HG02798 (cell line): ENCODE data around the gene CAMK2B.

ENCODE experiments used
- ATAC-seq: cut with Tn5 transposase; IDR thresholded peaks from one replicate; pipeline ENCODE4 v1.9.1; 2021; ENCODE audit warnings: mild to moderate bottlenecking; ENCODE audit not compliant: unreplicated experiment, poor library complexity

Gene CAMK2B

DNA sequence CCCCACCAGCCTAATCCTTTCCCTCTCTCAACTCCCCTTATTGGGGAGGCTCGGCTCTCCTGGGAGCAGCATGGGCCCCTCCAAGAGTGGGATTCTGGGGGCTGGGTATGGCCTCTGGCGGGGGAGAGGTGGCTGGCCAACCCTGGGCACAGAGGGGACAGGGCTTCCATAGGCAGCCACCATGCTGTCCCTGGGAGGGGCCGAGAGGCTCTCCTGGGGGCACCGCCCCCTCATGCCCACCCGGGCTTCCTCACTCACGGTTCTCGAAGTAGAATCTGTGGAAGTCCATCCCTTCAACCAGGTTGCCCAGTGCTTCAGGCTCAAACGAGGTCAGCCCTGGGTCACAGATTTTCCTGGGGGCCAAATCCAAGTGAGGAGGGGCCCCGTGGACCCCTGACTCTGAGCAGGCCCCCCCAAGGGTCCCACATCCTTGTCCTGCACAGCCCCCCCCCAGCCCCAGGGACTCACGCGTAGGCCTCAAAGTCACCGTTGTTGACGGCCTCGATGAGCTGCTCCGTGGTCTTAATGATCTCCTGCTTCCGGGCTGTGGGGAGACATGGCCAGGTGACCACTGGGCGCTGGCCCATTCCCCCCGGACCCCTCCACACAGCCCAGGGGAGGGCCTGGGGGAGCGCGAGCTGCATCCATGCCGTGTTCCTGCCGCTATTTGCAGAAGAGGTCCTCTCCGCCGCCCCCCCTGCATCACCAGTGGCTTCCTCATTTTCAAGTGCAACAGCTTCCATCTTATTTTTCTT is 104.9 kb downstream of the CAMK2B start:
- no peak for ATAC-seq

DNA sequence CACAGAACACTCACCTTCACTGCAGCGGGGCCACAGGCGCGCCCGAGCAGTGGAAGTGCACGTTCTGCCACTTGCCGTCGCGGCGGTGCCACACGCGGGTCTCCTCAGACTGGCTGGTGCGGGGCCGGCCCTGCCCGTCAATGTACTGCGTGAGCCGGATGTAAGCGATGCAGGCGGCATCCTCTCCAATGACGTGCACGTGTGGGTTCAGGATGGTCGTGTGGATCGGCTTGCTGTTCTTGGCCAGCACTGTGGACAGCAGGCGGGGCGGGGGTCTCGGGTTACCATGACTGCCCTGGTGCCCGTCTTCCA is 105.4 kb downstream of the CAMK2B start:
- no peak for ATAC-seq

DNA sequence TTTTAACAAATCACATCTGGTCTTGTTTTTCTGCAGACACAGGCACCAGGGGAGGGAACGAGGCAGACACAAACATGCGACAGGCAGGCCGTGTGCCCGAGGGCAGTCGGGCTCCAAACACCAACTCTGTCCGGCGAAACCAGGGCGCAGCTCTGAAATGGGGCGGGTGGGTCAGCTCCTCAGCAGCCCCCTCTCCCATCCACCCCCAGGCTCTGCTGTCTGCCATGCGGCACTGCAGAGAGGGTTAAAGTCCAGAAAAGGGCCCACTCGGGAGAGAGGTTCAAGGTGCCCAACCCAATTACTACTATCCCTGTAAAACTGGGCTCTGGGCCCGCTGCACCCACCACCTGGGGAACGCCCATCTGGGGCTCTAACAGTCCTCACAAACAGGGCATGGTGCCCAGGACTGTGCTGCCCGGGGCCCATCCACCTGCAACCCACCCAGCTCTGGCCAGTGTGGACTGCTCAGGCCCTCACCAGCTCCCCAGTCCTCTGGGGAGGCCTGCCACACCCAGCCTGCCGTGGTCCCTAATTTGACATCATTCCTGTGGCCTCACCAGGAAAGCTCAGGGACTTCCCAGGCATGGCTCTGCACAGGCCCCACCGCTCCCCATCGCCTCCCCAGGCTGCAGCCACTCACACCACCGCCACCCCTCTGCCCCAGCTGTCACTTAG is 105.9 kb downstream of the CAMK2B start:
- no peak for ATAC-seq

DNA sequence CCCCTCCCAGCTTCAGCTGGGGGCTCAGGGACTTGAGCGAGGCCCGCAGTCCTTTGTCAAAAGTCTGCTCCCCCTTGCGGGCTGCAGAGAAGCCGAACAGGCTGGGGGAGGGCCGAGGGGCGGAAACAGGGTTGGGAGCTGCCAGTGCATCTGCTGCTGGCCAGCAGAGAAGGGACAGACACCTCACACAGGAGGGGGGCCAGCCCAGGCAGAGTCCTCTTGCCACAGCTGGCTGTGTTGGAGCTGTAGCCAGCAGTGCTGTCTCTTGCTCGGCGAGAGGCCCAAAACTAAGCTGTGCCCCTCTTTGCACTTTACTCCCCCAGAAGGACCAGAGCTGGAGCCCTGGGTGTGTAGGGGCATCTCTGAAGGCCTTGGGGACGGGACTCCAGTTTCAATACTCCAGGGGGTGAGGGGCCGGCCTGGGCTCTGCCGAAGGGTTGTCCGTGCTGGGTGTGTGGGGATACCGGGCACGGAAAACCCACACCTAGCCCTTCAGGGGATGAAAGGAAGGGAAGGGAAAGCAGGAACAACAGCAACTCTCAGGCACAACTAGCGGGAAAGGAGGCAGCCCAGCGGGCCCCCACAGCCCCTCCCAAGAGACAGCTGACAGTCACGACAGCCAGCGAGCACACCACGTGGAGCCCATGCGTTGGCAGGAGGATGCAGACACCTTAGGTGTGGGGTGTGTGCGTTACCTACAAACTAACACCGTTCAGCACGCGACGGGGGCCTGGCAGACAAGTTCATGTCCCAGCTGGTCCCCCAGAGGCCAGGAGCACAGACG is 106.8 kb downstream of the CAMK2B start:
- no peak for ATAC-seq

DNA sequence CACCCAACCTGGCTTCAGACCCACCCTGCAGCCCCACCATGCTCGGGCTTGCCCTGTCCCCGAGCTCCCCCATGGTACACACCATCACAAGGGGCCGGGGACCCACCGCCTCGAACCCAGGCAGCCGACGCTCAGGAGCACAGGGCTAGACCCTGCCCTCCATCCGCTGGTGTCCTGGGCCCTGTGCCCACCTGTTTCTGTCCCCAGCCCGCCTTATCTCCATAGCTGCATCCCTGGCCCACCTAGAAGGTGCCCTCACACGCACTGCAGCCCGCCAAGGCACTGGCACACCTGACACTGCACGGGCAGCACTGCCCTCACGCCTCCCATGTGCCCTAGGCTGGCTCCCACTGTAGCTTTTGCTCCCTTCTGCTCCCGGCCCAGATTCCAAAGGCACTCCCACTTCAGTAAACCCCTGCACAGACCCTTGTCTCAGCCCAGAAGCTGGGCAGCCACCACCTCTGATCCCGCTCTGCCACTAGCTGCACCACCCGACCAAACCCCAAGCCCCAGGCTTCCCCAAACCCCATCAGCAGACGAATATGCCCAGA is 107.5 kb downstream of the CAMK2B start:
- no peak for ATAC-seq

DNA sequence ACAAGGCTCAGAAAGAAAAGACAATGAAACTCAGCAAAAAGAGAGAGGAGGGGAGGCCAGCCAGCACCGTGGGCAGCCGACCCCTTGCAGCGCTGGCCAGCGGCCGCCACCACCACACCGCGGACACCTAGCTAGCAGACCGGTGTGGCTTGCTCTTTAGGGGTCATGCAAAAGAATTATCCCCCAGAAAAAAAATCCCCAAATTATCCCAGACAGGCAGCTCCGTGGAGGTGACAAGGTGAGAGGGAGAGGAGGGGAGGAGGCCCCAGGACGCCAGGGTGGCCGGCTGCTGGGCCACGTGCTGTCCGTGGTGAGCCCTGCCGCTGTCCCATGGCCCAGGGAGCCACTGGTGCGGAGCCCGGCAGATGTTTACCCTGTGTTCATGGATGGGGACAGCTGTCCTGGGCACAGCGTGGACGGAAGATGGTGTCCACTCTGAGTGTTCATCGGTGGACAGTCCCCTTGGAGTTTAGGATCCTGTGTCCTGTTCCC is 108.1 kb downstream of the CAMK2B start:
- no peak for ATAC-seq

DNA sequence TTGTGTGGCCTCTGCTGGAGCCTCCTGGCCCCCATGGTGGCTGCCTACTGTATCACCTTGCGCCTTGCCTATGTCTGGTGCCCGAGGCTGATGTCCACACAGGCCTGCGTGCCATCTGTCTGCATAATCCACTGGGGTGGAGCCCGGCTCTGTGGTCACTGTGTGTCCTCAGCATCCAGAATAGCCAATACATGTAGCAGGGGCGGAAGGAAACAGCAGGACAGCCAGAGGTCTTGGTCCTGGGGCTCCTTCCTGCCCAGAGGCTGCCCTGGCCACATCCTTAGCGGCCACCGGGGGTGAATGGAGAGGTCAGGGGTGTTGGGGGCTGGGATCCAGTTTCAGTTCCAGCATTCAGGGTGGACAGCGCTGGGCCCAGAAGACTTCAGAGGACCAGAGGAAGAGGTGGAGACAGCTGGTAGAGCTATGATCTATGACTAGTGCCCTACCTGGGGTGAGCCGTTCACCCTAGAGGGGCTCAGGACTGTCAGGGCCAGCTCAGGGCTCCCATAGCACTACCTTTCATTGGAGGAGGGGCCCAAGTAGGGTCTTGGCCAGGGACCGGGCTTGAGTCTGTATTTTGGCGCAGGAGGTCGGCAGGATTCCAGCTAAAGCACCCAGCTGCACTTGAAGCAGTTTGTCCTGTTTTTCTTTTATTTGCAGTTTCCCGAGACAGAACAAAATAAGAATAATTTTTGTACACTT is 108.7 kb downstream of the CAMK2B start:
- no peak for ATAC-seq

DNA sequence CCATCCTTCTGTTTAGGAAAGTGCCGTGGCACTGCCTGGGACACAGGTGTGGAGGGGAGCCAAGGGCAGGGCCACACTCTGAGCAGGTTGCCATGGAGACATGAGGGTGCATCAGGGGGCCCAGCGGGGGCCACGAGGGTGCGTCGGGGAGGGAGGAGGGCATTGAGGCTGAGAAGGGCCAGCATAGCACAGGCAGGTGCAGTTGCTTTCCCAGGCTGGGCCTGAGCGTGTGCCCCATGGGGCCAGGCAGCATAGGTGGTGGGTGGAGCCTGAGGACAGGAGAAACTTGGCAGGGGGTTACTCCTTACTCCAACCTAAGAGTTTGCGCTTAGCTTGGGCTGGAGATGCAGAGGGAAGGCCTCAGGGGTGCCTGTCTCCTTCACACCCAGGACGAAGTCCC is 109.4 kb downstream of the CAMK2B start:
- ATAC-seq: no peak

DNA sequence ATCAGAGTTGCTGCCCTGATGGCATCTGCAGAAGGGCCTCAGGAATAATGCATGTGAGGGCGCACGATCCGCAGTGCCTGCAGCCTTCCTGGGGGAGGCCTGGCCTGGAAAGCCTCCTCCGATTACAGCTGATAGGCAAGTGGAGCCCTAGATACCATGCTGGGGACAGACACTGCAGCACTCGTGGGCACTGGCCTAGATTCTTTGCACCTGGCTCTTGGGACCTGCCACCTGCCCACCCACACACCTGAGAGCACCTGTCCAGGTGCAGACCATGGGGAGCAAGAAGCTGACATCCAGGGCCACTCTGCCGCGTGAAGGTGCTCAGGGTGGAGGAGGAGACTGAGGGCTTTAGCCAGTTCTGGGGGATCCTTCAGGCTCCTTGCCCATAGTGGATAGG is 109.9 kb downstream of the CAMK2B start:
- ATAC-seq: no peak

DNA sequence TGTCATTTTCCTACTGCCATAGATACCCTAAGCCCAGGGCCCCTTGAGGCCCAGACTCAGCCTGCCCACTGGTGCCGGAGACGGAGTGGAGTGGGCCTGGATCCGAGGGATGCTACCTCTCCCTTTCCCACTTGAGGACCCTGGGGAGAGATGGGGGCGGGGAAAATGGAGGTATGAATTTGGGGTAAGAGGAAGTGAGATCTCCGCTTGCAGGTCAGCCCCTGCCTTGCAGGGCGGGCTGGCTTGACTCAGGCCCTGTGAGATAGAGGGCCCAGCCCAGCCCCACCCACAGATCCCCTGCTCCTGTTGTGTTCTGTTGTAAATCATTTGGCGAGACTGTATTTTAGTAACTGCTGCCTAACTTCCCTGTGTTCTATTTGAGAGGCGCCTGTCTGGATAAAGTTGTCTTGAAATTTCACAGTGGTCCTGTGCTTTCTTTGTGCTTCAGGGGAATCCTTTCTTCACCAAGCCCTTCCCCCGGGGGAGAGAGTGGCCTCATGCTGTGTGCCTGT is 111.5 kb downstream of the CAMK2B start:
- ATAC-seq: no peak

DNA sequence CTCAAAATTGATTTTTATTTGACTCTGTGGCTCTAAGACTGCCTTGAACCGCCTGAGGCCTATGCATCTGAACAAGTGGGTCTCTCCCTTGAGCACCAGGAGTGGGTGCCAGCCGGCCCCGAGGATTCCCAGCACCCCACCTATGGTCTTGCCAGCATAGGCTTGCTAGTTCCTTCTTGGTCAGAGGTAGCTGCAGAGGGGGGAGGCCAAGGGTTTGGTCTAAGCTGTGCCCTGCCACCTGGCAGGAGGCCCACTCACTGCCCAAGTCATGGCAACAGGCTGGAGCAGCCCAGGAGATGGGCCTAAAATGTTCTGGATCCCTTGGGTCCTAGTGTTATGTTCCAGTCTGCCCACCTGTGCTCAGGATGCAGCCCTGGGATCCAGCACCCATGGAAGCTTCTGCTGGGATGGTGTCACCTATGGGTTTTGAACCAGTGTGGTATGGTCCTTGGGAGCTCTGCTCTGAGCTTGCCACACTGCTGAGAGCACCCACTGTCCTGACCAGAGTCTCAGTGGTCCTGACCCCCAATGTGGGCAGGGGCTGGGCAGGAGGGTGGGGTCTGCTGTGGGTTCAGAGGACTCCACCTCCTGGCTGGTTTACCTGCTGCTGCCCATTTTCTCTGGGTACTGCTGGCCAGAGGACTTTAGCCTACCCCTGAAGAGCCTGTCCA is 112.1 kb downstream of the CAMK2B start:
- no peak for ATAC-seq

DNA sequence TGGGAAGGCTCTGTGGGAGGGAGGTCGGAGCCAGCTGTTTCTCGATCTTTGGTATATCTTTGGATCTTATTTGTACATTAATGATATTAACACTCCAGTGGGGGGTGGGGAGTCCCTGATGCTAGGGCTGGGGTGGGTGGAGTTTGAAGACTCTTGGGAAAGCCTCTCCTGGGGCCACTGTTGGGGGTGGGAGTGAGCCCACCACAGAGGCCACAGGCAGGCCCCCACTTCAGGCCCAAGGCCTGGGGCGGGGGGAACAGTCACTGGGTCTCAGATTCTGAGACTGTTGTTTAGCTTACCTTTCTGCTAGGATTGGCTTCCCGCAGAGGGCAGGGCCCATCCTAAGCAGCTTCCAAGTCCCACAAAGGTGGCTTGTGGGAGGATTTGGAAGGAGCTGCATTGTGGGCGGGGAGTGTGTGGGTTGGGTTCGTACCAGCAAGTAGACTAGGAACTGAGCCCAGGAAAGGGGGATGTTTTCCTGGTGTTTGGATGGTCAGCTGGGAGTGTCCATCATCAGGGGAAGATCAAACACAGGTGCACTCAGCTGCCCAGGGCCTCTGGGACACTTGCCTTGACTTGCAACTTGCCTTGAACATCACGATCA is 112.7 kb downstream of the CAMK2B start:
- no peak for ATAC-seq

DNA sequence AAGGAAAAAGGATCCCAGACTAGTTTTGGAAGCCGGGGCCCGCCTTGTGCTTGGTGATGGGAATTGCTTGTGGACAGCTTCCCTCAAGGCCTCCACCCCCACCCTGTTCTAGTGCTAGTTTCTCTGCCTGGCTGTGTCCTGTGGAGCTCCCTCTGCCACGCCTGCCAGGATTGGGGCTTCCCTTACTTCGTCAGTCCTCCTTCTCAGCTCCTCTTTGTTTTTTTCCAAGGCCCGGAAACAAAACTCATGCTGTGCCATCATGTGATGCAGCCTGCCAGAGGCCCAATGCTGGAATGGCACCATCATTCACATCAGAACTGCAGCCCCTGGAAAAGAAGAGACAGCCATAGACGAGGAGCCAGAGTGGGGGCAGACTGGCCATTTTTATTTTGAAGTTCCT is 113.4 kb downstream of the CAMK2B start:
- no peak for ATAC-seq

DNA sequence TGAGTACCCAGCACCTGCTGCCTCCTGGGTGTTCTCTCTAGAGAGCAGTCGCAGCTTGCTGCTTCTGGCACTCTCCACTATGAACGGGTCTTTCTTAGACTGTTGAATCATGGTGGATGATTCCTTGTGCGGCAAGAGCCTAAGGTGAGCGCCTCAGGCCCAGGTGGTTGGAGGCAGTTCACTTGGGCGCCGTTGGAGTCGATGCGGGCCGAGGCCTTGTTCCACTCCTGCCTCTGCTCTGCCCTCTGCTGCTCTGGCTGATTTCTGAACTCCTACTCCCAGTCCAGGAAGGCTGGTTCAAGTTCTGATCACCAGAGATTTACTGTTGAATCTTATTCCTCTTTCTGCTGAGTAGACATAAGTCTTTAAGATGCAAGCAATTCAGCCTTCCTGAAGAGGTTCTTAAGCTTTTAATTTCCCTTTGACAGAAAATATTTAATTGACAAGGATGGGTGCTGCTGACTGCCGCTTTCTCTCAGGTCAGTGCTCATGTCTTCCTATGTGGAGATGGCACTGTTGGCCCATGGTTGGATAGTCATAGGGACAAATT is 114.2 kb downstream of the CAMK2B start:
- no peak for ATAC-seq

DNA sequence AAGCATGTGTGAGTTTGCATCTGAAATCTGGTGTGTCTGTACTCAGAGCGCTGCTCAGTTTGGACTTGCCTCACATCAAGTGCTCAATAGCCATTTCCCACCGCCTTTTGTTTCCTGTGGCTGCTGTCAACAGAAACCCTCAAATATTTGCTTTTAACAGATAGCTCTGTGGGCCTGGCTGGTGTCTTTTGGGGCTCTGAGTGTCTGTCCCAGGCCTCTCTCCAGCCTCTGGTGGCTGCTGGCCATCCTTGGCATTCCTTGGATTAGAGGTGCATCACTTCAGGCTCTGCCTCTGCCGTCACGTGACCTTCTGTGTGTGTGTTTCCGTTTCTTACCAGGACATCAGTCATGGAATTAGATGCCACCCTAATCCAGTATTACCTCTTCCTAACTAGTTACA is 115.3 kb downstream of the CAMK2B start:
- ATAC-seq: no peak

DNA sequence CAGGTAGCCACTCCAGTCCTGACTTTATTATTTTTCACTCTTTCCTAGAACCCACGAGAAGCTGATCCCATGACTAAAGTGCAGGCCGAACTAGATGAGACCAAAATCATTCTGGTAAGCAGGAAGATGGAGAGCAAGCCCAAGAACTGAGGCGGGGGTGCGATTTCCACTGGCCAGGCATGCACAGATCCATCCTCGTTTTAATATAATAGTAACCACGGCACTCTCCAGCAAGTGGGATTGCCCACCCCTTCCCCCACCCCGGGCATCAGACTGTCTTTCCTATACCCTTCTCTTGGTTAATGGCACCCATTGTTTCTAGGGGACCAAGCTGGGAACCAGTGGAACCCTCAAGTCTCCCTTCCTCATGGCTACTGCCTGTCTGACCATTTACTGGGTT is 117.3 kb downstream of the CAMK2B start:
- ATAC-seq: no peak

DNA sequence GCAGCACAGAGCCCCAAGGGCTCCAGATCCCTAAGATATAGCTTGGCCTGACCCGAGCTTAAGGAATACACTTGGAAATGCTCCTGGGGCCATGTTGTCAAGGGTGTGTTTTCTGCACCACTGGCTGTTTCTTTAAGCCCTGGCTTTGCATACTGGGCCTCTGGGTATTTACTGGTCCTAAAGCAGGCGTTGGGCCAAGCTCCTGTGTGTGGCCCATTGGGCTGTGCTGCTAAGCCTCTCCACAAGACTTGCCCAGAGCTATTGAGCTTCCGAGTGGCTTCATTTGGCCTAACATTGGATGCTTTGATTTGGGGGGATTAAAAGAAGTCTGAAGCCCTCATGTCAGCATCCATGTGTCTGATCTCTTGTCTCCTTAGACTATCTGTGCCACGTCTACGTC is 119.4 kb downstream of the CAMK2B start:
- no peak for ATAC-seq

DNA sequence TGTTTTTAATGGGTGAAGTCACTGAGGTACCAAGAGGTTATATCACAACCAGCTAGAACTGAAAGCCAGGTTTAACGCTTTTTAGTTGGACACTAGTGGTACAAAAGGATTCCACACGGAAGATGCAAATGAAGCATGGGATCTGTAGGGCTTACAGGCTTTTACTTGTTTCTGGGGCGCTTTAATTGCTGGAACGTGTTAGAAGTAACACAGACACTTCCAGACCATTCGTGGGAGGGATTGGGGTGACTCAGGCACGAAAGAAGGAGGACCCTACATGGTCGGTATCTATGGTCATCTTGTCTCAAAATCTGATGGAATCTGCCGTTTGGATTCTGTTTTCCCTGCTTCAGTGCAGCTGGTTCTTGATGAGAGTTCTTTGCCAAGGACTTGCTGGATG is 123.6 kb downstream of the CAMK2B start:
- no peak for ATAC-seq
